Measurements from ENCODE around the gene WFDC2. TPM values are rescaled to one million over a fixed set of nuclear protein-coding genes. Genes with fewer than 3 reads are reported as not detected.

Gene WFDC2
- total RNA-seq, 8 experiments from 2014 or later, result 1.2 to 10.0 (median 2.6) TPM; not detected in 1

GRCh38 chr20:45507011-45507820 lies 37.7 kb downstream of the WFDC2 start:
- Histone ChIP-seq H3K27ac (no peak overlapping the region), H3K4me1 (replicated peaks in 1 of 2) (no peaks in the 10 kb centered on the region), H3K4me3 (no peak overlapping the region)
- 0 to 97% (median 66%) methylated on average over 1 to 5 of the region's 5 CpGs for WGBS, 10 experiments
- in situ Hi-C loops (cut with MboI; ENCODE audit: low pct_unique_long_range_greater_than_20kb in 2 of 9, low sequenced_read_pairs in 9 of 9, unreplicated experiment in 9 of 9), result no loop called here
- ATAC-seq (replicated peaks in 6 of 8), result peak in 2 of 8 experiments; percentile 24 to 50

GRCh38 chr20:45508068-45508886 lies 38.7 kb downstream of the WFDC2 start:
- Histone ChIP-seq H3K4me3 (no peak overlapping the region), H3K27ac (no peak overlapping the region), H3K4me1 (replicated peaks in 1 of 2) (no peaks in the 10 kb centered on the region)
- in situ Hi-C loops (cut with MboI; ENCODE audit: low pct_unique_long_range_greater_than_20kb in 2 of 9, low sequenced_read_pairs in 9 of 9, unreplicated experiment in 9 of 9), result no loop called here
- ATAC-seq (replicated peaks in 6 of 8), result no peak
- 0 to 100% (median 65%) methylated on average over 1 to 7 of the region's 7 CpGs; no CpG with 5 or more reads in 2 of the 10 experiments for WGBS, 10 experiments

- in situ Hi-C loops (cut with MboI; ENCODE audit: low pct_unique_long_range_greater_than_20kb in 2 of 9, low sequenced_read_pairs in 9 of 9, unreplicated experiment in 9 of 9), result no loop called here
- no peak for ATAC-seq (replicated peaks in 6 of 8)
- WGBS, 10 experiments, result 0 to 79% (median 67%) methylated on average over 1 to 2 of the region's 4 CpGs; no CpG with 5 or more reads in 3 of the 10 experiments
- no peak overlapping the region for H3K4me3 ChIP-seq
- no peak overlapping the region for H3K27ac ChIP-seq
- no peaks in the 10 kb centered on the region for H3K4me1 ChIP-seq (replicated peaks in 1 of 2)
Measured at GRCh38 chr20:45509091-45509490, 39.5 kb downstream of the WFDC2 start.

- H3K27ac ChIP-seq, result no peak overlapping the region
- H3K4me3 ChIP-seq, result no peak overlapping the region
- in situ Hi-C loops (cut with MboI; ENCODE audit: low pct_unique_long_range_greater_than_20kb in 2 of 9, low sequenced_read_pairs in 9 of 9, unreplicated experiment in 9 of 9), result no loop called here
- H3K4me1 ChIP-seq (replicated peaks in 1 of 2), result no peaks in the 10 kb centered on the region
- peak in 1 of 8 experiments; percentile 37 for ATAC-seq (replicated peaks in 6 of 8)
- 0 to 76% (median 46%) methylated on average over 1 to 5 of the region's 5 CpGs; no CpG with 5 or more reads in 2 of the 10 experiments for WGBS, 10 experiments
Measured at GRCh38 chr20:45510242-45510862, 40.8 kb downstream of the WFDC2 start.

GRCh38 chr20:45515147-45515913 lies 45.8 kb downstream of the WFDC2 start, which contains the start of gene SPINT3:
TSS of gene SPINT3 (minus strand) at chr20:45515622. CDS start at chr20:45515608, 14 bp downstream.
- Histone ChIP-seq H3K4me3 (no peak within 1 kb of the TSS), H3K27ac (no peak within 1 kb of the TSS), H3K4me1 (replicated peaks in 1 of 2) (no peaks in the 10 kb centered on the region)
- 21 to 70% (median 51%) methylated on average over 2 of the region's 5 CpGs; no CpG with 5 or more reads in 6 of the 10 experiments for WGBS, 10 experiments
- no peak for ATAC-seq (replicated peaks in 6 of 8)
- in situ Hi-C loops (cut with MboI; ENCODE audit: low pct_unique_long_range_greater_than_20kb in 2 of 9, low sequenced_read_pairs in 9 of 9, unreplicated experiment in 9 of 9), result no loop called here

- in situ Hi-C loops (cut with MboI; ENCODE audit: low pct_unique_long_range_greater_than_20kb in 2 of 9, low sequenced_read_pairs in 9 of 9, unreplicated experiment in 9 of 9), result no loop called here
- H3K4me1 ChIP-seq (replicated peaks in 1 of 2), result no peaks in the 10 kb centered on the region
- no peak overlapping the region for H3K4me3 ChIP-seq
- ATAC-seq (replicated peaks in 6 of 8), result peak in 2 of 8 experiments; percentile 88 to 96
- H3K27ac ChIP-seq, result no peak overlapping the region
- WGBS, 10 experiments, result 0 to 65% (median 42%) methylated on average over 1 to 2 of the region's 2 CpGs; no CpG with 5 or more reads in 4 of the 10 experiments
Measured at GRCh38 chr20:45518282-45518681, 48.7 kb downstream of the WFDC2 start.

- Histone ChIP-seq H3K27ac (no peak overlapping the region), H3K4me3 (no peak overlapping the region), H3K4me1 (replicated peaks in 1 of 2) (no peaks in the 10 kb centered on the region)
- 14 to 71% (median 38%) methylated on average over 1 of the region's 1 CpG; no CpG with 5 or more reads in 2 of the 10 experiments for WGBS, 10 experiments
- ATAC-seq (replicated peaks in 6 of 8), result peak in 2 of 8 experiments; percentile 33 to 66
- in situ Hi-C loops (cut with MboI; ENCODE audit: low pct_unique_long_range_greater_than_20kb in 2 of 9, low sequenced_read_pairs in 9 of 9, unreplicated experiment in 9 of 9), result no loop called here
Measured at GRCh38 chr20:45523821-45524220, 54.3 kb downstream of the WFDC2 start.

- Histone ChIP-seq H3K27ac (no peak overlapping the region), H3K4me1 (replicated peaks in 1 of 2) (no peaks in the 10 kb centered on the region), H3K4me3 (no peak overlapping the region)
- 12 to 68% (median 40%) methylated on average over 1 to 4 of the region's 4 CpGs; no CpG with 5 or more reads in 1 of the 10 experiments for WGBS, 10 experiments
- in situ Hi-C loops (cut with MboI; ENCODE audit: low pct_unique_long_range_greater_than_20kb in 2 of 9, low sequenced_read_pairs in 9 of 9, unreplicated experiment in 9 of 9), result no loop called here
- peak in 2 of 8 experiments; percentile 58 to 81 for ATAC-seq (replicated peaks in 6 of 8)
Measured at GRCh38 chr20:45527294-45527693, 57.7 kb downstream of the WFDC2 start.

Other genes with a start within 250 kb of the WFDC2 start
- gene SEMG2, start 248.4 kb upstream of the WFDC2 start, total RNA-seq, result under 1 TPM in 4 of 8 experiments, not detected in 4; 0.05 to 0.20 (median 0.11) TPM
- 1,000 to 10,000 TPM in 1 of 8 experiments, 10 to 100 TPM in 1, 1 to 10 TPM in 1, under 1 TPM in 1, not detected in 4; 0.57 to 2,950 (median 22.8) TPM for gene SLPI, start 215.2 kb upstream of the WFDC2 start, total RNA-seq
- gene RBPJL, start 162.9 kb upstream of the WFDC2 start, total RNA-seq, result under 1 TPM in 1 of 8 experiments, not detected in 7; 0.62 TPM
- gene MATN4, start 161.5 kb upstream of the WFDC2 start, total RNA-seq, result under 1 TPM in 4 of 8 experiments, not detected in 4; 0.08 to 0.31 (median 0.20) TPM
- 10 to 100 TPM in 4 of 8 experiments, 1 to 10 TPM in 4; 1.6 to 94.9 (median 13.3) TPM for gene SDC4, start 121.3 kb upstream of the WFDC2 start, total RNA-seq
- 10 to 100 TPM; 17.3 to 49.8 (median 21.9) TPM for gene SYS1, start 106.6 kb upstream of the WFDC2 start, total RNA-seq
- gene TP53TG5, start 91.4 kb upstream of the WFDC2 start, total RNA-seq, result 1 to 10 TPM in 6 of 8 experiments, under 1 TPM in 2; 0.81 to 1.8 (median 1.3) TPM
- 10 to 100 TPM in 5 of 8 experiments, 1 to 10 TPM in 3; 4.8 to 35.4 (median 11.8) TPM for gene DBNDD2, start 61.5 kb upstream of the WFDC2 start, total RNA-seq
- 100 to 1,000 TPM in 1 of 8 experiments, 10 to 100 TPM in 7; 29.9 to 134 (median 58.8) TPM for gene PIGT, start 53.6 kb upstream of the WFDC2 start, total RNA-seq
- gene SPINT3, start 45.9 kb downstream of the WFDC2 start, total RNA-seq, result not detected
- gene WFDC6, start 69.7 kb downstream of the WFDC2 start, total RNA-seq, result not detected
- gene EPPIN, start 77.6 kb downstream of the WFDC2 start, total RNA-seq, result 1 to 10 TPM in 1 of 8 experiments, under 1 TPM in 5, not detected in 2; 0.27 to 1.1 (median 0.57) TPM
- not detected for gene WFDC8, start 109.5 kb downstream of the WFDC2 start, total RNA-seq
- gene WFDC10A, start 160.0 kb downstream of the WFDC2 start, total RNA-seq, result not detected
- not detected for gene WFDC9, start 161.5 kb downstream of the WFDC2 start, total RNA-seq
- not detected for gene WFDC11, start 200.5 kb downstream of the WFDC2 start, total RNA-seq
- gene WFDC13, start 232.3 kb downstream of the WFDC2 start, total RNA-seq, result not detected
- gene WFDC10B, start 235.3 kb downstream of the WFDC2 start, total RNA-seq, result not detected